ENCODE data around the gene GALNT12.

Gene GALNT12

DNA sequence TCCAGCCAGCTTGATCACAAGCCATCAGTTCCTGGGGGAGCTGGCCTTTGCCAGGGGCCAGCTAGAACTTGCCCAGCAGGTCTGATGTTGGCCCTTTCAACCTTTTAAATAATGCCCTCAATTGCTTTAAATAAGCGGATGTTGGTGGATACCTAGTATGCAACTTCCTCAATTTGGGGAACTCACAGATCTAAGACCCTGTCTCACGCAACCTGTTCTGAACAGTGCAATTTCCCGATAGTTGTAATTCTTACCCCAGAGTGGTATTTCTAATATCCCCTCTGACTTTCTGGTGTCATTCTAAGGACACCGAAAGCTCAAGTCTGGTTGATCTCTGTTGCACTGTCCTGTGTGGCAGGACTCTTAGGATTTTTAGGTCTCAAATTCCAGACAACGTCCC, 23.1 kb downstream of the GALNT12 start:
- no peak for FAIRE-seq
- no peak for DNase-seq (ENCODE audit: insufficient read length, low spot score)

- DNase-seq (ENCODE audit: insufficient read length, low spot score) (no peak), FAIRE-seq (no peak)
Measured at GRCh38 chr9:98831696-98832095, 24.2 kb downstream of the GALNT12 start.

DNA sequence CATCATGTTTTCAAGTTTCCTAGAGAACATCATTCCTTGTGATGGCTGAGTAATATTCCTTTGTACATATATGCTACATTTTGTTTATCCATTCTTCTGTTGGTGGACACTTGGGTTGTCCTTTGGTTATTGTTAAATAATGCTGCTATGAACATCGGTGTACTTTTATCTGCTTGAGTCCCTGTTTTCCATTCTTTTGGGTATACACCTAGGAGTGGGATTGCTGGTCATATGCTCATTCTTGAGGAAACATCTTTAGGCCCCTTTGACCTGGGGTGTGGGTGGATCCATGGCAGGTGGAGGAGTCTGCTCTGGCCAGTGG, 25.3 kb downstream of the GALNT12 start:
- no peak for FAIRE-seq

GRCh38 chr9:98833090-98833956, 25.9 kb downstream of the GALNT12 start:
- DNase-seq (ENCODE audit: insufficient read length, low spot score) (no peak), FAIRE-seq (no peak)

More for the DNA sequence above, 25.3 kb downstream of the GALNT12 start:
- DNase-seq (ENCODE audit: insufficient read length, low spot score) = no peak

DNA sequence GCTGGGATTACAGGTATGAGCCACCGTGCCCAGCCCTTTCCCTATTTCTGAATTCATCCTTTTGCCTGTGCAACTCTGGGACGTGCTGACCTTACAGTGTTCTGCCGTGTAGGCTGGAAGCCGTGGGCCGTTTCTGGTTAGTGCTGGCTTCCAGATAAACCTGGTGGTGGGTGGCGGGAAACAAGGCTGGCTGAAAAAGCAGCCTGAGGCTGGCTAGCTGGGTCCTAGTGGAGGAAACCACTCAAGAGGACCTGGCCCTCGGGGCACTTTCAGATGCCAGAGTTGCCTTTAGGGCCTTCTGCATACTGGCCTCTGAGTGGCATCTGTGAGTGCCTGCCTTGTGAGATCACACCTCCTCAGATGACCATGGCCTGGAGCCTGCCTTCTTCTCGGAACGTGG, 26.9 kb downstream of the GALNT12 start:
- FAIRE-seq (no peak), DNase-seq (ENCODE audit: insufficient read length, low spot score) (no peak)

DNA sequence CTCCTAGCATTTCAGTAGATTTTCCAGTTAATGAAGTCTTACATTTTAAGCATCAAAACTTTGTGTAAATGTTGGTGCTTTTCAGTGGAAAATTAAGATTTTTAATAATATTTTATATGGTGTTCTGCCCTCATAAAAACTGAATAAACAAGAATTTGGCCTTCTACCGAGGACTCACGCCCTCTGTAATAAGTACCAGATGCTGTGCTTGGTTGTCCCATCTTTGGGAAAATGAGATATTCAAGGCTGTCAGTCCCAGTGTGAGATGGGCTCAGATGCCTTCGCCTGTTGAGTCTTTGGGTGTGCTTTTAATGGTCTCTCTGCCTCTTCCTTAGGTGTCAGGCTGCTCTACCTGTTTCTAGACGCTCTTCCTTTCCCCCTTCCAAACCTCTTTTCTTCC, 28.7 kb downstream of the GALNT12 start:
- no peak for FAIRE-seq

DNA sequence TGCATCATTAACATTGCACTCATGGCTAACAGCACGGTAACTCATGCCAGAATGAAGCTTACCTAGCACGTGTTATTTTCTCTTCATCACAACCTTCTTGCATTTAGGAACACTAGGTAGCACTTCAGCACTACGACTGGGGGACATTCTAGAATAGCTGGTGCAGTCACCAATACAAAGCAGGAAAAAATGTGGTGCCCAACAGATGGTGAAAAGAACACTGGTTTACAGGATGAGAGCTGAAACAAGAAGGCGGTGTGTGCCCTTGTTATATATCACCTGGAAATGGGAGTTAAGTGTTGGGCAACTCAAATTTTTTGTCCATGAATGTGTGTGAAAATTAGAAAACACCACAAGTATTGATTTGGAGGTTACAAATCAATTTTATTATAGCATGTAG, 30.0 kb downstream of the GALNT12 start:
- FAIRE-seq (no peak), DNase-seq (ENCODE audit: insufficient read length, low spot score) (no peak)

More for the DNA sequence above, 28.7 kb downstream of the GALNT12 start:
- DNase-seq (ENCODE audit: insufficient read length, low spot score) = no peak

DNA sequence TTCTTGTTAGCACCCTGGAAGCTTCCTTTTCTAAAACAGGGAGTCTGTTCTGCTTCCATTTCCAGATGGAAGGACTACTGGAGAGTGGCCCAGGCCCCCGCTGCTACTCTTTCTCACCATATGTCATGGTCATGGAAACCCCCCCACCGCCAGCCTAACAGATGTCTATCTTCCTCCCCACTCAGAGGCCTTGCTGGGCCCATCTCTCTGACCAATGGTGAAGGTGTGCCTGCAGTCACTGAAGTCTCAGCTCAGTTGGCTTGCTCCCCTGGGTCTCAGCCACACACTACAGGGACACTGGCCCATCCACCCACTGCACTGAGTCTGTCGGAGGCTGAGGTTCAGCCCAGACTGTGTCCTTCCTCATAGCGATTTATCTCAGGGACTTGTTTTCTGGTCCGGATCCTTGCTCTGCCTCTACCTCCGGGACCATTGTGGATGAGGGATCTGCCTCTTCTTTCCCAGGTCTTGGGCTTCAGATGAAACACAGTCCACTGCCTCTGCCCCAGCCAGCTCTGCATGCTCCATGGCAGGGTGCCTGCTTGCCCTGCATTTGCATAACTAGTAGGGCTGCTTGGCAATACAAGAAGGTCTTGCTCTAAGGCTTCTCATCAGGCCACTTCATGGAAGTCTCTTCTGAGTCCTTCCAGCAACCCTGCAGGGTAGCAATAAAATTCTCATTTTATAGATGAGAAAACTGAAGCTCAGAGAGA, 30.8 kb downstream of the GALNT12 start:
- DNase-seq (ENCODE audit: insufficient read length, low spot score) = no peak
- no peak for FAIRE-seq

- no peak for DNase-seq (ENCODE audit: insufficient read length, low spot score)
- FAIRE-seq = no peak
Measured at GRCh38 chr9:98838868-98839565, 31.5 kb downstream of the GALNT12 start.

DNA sequence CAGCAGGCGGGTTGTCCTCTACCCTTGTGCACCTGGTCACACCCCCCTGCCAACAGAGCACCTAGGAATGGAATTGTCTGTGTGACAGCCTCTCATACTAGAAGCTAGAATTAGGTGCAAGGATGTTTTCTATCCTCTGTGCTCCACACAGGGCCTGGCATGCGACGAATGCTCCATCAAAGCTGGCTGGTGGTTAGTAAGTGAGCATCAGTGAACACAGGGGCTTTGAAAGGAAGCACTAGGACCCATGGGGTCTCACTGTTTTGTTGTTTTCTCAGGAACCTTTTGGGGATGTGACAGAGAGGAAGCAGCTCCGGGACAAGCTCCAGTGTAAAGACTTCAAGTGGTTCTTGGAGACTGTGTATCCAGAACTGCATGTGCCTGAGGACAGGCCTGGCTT, 32.3 kb downstream of the GALNT12 start:
- FAIRE-seq (no peak), DNase-seq (ENCODE audit: insufficient read length, low spot score) (no peak)

- no peak for DNase-seq (ENCODE audit: insufficient read length, low spot score)
- no peak for FAIRE-seq
Measured at GRCh38 chr9:98842510-98842909, 35.0 kb downstream of the GALNT12 start.

GRCh38 chr9:98846081-98846480, 38.6 kb downstream of the GALNT12 start:
- FAIRE-seq (no peak), DNase-seq (ENCODE audit: insufficient read length, low spot score) (no peak)

DNA sequence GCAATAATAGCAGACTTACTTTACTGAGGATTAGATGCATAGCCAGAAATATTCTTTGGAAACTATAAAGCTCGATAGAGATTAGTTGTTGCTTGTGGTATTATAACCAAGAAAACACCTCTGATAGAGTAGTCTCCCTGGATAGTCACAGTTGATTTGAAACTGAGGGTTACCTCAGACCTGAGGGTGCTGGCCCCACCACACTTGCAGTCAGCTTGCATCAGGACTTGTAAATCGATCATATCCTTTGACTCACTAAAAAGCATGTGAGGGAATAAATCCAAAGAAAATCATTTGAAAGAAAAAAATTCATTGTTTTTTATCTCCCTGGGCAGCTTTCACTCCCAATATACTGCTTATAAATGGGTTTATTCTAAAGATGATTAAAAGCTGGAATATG, 39.4 kb downstream of the GALNT12 start:
- no peak for DNase-seq (ENCODE audit: insufficient read length, low spot score)
- no peak for FAIRE-seq

GRCh38 chr9:98848450-98849149, 41.1 kb downstream of the GALNT12 start:
- FAIRE-seq = peak; percentile 88

GRCh38 chr9:98849563-98849962, 42.1 kb downstream of the GALNT12 start:
- no peak for DNase-seq (ENCODE audit: insufficient read length, low spot score)
- no peak for FAIRE-seq

More at GRCh38 chr9:98848450-98849149, 41.1 kb downstream of the GALNT12 start:
- DNase-seq (ENCODE audit: insufficient read length, low spot score) = peak; percentile 67

DNA sequence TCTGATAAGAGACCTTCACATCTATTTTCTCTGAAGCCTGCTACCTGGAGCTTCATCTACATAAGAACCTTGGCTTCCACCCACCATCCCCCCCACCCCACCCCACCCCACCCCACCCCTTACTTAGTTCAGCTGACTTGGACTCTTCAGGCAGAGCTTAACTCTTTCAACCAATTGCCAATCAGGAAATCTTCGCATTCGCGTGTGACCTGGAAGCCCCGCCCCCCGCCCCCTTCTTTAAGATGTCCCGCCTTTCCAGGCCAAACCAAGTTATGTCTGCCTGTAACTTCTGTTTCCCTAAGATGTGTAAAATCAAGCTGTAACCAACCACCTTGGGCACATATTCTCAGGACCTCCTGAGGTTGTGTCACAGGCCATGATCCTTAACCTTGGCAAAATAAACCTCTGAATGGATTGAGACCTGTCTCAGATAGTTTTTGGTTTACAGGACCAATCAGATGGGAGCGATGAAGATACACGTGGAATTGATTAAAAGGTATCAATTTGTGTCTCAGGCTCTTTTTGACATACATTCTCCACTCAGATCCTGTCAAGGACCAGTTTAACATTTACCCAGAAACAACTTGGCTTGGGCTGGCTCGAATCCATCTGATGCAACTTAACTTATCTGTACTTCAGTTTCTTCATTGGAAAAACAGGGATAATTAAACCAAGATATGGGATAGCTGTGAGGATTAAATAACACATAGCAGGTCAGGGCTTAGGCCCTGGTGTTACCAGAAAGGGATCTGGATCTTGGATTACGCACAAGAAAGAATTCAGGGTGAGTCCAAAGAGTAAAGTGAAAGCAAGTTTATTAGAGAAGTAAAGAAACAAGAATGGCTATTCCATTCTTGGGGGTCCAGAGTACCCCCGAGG, 43.6 kb downstream of the GALNT12 start:
- no peak for FAIRE-seq
- no peak for DNase-seq (ENCODE audit: insufficient read length, low spot score)

DNA sequence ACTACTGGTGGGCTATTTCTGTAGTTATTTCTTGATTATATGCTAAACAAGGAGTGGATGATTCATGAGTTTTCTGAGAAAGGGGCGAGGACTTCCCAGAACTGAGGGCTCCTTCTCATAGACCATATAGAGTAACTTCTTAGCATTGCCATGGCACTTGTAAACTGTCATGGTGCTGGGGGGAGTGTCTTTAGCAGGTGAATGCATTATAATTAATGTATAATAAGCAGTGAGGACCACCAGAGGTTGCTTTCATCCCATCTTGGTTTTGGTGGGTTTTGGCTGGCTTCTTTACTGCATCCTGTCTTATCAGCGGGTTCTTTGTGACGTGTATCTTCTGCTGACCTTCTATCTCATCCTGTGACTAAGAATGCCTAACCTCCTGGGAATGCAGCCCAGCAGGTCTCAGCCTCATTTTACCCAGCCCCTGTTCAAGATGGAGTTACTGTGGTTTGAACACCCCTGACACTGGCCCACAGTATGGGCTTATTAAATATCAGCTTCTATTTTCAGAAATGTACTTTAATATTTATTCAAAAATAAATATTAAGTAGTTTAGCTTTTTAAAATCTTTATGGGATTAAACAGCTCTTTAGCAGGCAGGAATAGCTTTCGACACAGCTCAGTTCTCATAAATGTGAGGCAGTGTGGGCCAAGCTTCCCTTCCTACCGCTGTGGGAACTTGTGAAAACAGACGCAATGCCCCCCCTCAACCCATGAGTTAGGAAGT, 44.4 kb downstream of the GALNT12 start:
- no peak for DNase-seq (ENCODE audit: insufficient read length, low spot score)
- FAIRE-seq = no peak

- FAIRE-seq (no peak), DNase-seq (ENCODE audit: insufficient read length, low spot score) (no peak)
Measured at GRCh38 chr9:98852460-98852734, 44.9 kb downstream of the GALNT12 start.

- DNase-seq (ENCODE audit: insufficient read length, low spot score) = no peak
- FAIRE-seq = no peak
Measured at GRCh38 chr9:98852961-98853360, 45.5 kb downstream of the GALNT12 start.

GRCh38 chr9:98854266-98854665, 46.8 kb downstream of the GALNT12 start:
- no peak for DNase-seq (ENCODE audit: insufficient read length, low spot score)
- FAIRE-seq = no peak
